Ishikawa (cell line): Measurements from ENCODE around the gene C1QTNF6.

ENCODE experiments used
- CEBPB ChIP-seq: IDR thresholded peaks from 2 replicates; pipeline ENCODE4 v1.6.1; 2012
- CREB1 ChIP-seq: IDR thresholded peaks from 2 replicates; pipeline ENCODE4 v1.6.1; 2012; ENCODE audit warnings: low read depth
- EGR1 ChIP-seq: IDR thresholded peaks from 2 replicates; pipeline ENCODE4 v1.6.1; 2012
- EP300 ChIP-seq: IDR thresholded peaks from 2 replicates; pipeline ENCODE4 v1.6.1; 2012; ENCODE audit warnings: borderline replicate concordance
- FOXM1 ChIP-seq: IDR thresholded peaks from 2 replicates; pipeline ENCODE4 v1.6.1; 2012; ENCODE audit warnings: low read depth, borderline replicate concordance
- NFIC ChIP-seq: IDR thresholded peaks from 2 replicates; pipeline ENCODE4 v1.6.1; 2012
- RAD21 ChIP-seq: IDR thresholded peaks from 2 replicates; pipeline ENCODE4 v1.6.1; 2012; ENCODE audit warnings: low read depth
- TAF1 ChIP-seq: IDR thresholded peaks from 2 replicates; pipeline ENCODE4 v1.6.1; 2012; ENCODE audit warnings: low read depth, mild to moderate bottlenecking
- TCF12 ChIP-seq: IDR thresholded peaks from 2 replicates; pipeline ENCODE4 v1.6.1; 2012; ENCODE audit warnings: low read depth
- TEAD4 ChIP-seq: IDR thresholded peaks from 2 replicates; pipeline ENCODE4 v1.6.1; 2012
- YY1 ChIP-seq: IDR thresholded peaks from 2 replicates; pipeline ENCODE4 v1.6.1; 2012; ENCODE audit warnings: low read depth
- ZBTB7A ChIP-seq: IDR thresholded peaks from 2 replicates; pipeline ENCODE4 v1.6.1; 2012; ENCODE audit warnings: low read depth
- TF ChIP-seq, protein P1 (sequence below): IDR thresholded peaks from 2 replicates; pipeline ENCODE4 v1.6.1; 2012
- TF ChIP-seq, protein P2 (sequence below): IDR thresholded peaks from 2 replicates; pipeline ENCODE4 v1.6.1; 2012; ENCODE audit warnings: low read depth, mild to moderate bottlenecking
- TF ChIP-seq, protein P3 (sequence below): IDR thresholded peaks from 2 replicates; pipeline ENCODE4 v1.6.1; 2012

The C1QTNF6 gene

DNA sequence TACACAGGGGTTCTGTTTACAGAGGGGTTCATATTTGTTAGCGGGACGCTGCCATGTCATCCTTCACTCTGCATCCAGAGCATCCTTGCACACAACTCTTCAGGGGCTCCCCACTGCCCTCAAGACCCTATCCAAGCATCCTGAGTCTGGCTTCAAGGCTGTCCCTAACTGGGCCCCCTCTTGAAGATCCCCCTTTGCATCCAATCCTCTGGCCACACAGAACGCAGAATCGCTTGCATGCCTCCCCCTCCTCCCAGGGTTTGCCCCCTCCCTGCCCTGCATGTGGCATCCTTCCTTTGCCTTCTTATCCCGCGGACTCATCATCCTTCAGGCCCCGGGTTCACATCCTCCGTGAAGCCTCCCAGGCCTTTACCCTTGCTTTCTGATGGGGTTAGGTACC is 18.6 kb downstream of the C1QTNF6 start:
- TF ChIP-seq TAF1 (no peak), TEAD4 (no peak), CEBPB (no peak), EGR1 (no peak), FOXM1 (no peak), YY1 (no peak), TCF12 (no peak), NFIC (no peak), EP300 (no peak), RAD21 (no peak), ZBTB7A (no peak), CREB1 (no peak)
- TF ChIP-seq, protein P1, sequence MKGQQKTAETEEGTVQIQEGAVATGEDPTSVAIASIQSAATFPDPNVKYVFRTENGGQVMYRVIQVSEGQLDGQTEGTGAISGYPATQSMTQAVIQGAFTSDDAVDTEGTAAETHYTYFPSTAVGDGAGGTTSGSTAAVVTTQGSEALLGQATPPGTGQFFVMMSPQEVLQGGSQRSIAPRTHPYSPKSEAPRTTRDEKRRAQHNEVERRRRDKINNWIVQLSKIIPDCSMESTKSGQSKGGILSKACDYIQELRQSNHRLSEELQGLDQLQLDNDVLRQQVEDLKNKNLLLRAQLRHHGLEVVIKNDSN: no peak
- TF ChIP-seq, protein P2, sequence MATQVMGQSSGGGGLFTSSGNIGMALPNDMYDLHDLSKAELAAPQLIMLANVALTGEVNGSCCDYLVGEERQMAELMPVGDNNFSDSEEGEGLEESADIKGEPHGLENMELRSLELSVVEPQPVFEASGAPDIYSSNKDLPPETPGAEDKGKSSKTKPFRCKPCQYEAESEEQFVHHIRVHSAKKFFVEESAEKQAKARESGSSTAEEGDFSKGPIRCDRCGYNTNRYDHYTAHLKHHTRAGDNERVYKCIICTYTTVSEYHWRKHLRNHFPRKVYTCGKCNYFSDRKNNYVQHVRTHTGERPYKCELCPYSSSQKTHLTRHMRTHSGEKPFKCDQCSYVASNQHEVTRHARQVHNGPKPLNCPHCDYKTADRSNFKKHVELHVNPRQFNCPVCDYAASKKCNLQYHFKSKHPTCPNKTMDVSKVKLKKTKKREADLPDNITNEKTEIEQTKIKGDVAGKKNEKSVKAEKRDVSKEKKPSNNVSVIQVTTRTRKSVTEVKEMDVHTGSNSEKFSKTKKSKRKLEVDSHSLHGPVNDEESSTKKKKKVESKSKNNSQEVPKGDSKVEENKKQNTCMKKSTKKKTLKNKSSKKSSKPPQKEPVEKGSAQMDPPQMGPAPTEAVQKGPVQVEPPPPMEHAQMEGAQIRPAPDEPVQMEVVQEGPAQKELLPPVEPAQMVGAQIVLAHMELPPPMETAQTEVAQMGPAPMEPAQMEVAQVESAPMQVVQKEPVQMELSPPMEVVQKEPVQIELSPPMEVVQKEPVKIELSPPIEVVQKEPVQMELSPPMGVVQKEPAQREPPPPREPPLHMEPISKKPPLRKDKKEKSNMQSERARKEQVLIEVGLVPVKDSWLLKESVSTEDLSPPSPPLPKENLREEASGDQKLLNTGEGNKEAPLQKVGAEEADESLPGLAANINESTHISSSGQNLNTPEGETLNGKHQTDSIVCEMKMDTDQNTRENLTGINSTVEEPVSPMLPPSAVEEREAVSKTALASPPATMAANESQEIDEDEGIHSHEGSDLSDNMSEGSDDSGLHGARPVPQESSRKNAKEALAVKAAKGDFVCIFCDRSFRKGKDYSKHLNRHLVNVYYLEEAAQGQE: no peak
- TF ChIP-seq, protein P3, sequence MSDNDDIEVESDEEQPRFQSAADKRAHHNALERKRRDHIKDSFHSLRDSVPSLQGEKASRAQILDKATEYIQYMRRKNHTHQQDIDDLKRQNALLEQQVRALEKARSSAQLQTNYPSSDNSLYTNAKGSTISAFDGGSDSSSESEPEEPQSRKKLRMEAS: no peak

DNA sequence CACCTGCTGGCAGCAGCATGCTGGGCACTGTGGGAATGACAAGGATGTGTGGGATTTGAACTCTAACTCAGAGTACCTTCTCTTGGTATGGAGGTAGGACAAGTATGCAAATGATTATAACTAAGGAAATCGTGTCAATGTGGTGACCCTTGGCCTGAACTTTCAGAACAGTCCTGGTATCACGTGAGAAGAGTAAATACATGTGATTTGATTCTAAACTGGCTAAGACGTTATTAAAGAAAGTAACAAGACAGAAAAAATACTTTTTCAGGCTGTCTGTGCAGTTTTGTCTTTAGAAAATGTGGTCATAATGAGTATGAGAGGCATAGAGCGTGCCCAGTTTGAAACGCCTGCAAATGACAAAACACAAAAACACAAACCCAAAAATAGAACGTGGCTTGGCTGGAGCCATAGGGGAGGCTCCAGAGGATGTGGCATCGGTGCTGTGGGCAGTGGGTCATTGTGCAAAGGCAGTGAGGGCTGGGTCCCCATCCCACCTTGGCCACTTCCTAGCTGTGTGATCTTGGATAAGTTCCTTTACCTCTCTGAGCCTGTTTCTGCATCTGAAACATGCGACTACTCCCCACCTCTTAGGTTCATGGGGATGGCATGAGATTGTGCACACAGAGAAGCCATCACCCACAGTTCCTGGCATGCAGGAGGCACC is 19.9 kb downstream of the C1QTNF6 start:
- TF ChIP-seq EP300 (no peak), FOXM1 (no peak), ZBTB7A (no peak), TCF12 (no peak), EGR1 (no peak), YY1 (no peak)
- TF ChIP-seq, protein P3: no peak

DNA sequence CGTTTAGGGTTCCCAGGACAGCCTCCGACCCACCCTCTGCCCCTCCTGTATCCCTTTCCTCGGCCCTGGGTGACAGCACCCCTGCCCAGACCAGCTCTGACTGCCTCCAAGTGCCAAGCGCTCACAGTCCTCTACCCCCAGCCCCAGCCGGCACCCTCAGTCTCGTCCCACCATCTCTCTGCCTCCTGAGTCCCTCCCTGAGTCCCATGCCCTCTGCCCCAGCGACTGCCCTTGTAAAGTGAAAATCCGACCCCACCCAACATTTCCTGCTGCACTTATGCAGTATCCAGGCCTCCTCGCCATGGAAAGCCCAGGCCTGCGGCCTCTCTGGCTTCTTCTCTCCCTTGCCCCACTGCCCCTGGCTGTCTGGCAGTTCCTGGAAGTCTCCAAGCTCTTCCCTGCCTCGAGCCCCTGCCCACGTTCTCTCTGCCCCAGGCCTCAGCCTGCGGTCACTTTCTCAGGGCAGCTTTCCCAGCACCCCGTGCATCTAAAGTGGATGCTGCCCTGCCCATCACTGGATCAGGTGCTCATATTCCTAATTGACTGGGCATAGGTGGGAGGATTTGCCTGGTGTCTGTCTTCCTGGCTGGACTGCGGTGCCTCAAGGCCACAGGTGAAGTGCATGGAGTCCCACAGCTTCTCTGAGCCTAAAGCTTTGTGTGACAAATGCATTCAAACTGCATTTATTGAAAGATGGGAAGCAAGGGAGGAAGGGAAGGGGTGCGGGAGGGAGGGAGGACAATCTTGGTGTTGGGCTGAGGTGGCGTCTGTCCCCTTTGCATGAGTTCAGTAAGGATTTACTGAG is 20.7 kb downstream of the C1QTNF6 start:
- TF ChIP-seq TCF12: no peak
- TF ChIP-seq, protein P1: no peak
- TF ChIP-seq CREB1: no peak
- TF ChIP-seq, protein P3: no peak
- no peak for TF ChIP-seq FOXM1
- no peak for TF ChIP-seq RAD21
- no peak for TF ChIP-seq CEBPB
- TF ChIP-seq YY1: no peak
- no peak for TF ChIP-seq ZBTB7A
- TF ChIP-seq, protein P2: no peak
- no peak for TF ChIP-seq EP300
- no peak for TF ChIP-seq TAF1
- no peak for TF ChIP-seq EGR1

- TF ChIP-seq YY1: no peak
- TF ChIP-seq NFIC: no peak
- TF ChIP-seq, protein P2: no peak
- no peak for TF ChIP-seq TEAD4
- TF ChIP-seq FOXM1: no peak
- TF ChIP-seq, protein P3: peak; percentile 70
- peak; percentile 91 for TF ChIP-seq RAD21
These were observed 21.4 kb downstream of the C1QTNF6 start for GRCh38 chr22:37166675-37167066.
